Esophagus muscularis mucosa (tissue), 2 donors: Measurements from ENCODE around the gene ATP10A.

Source experiments
- EP300 ChIP-seq: sonication (generic); formaldehyde crosslinking; IDR thresholded peaks from one replicate; pipeline ENCODE4 v1.6.1; 2017; ENCODE audit warnings: antibody characterized with exemption
- POLR2A ChIP-seq: fragments of 450-650 bp; IDR thresholded peaks from one replicate; pipeline ENCODE4 v1.6.1; 2017; ENCODE audit warnings: antibody characterized with exemption, moderate library complexity, mild to moderate bottlenecking, low read depth

GRCh38 chr15:25743548-25744275, 119.4 kb downstream of the ATP10A start:
- TF ChIP-seq POLR2A (no peak), EP300 (no peak)
